ENCODE data around the gene NCK2. TPM values are rescaled to one million over a fixed set of nuclear protein-coding genes. Genes with fewer than 3 reads are reported as not detected.
A peak's percentile ranks its signal among the peaks of the same experiment; 100 is the strongest.

Gene NCK2
- total RNA-seq, 1 donor from 2014 or later: 86.2 TPM

- Mint-ChIP-seq H3K27me3 (no peaks in the 10 kb centered on the region), H3K4me1 (peaks cover 71% of the 10 kb centered on the region), H3K4me3 (no peak overlapping the region), H3K27ac (peak overlapping the region; percentile 74), H3K36me3 (ENCODE audit: low read depth) (peaks cover 58% of the 10 kb centered on the region), H3K9me3 (peaks cover 12% of the 10 kb centered on the region)
- no peak for DNase-seq
- intact Hi-C loops (cut with micrococcal nuclease): loop anchor here (2.0 kb wide), 1 partner anchor 93 kb away; no protein-coding TSS in a partner anchor
These were observed 95.1 kb downstream of the NCK2 start for GRCh38 chr2:105839793-105840192.

DNA sequence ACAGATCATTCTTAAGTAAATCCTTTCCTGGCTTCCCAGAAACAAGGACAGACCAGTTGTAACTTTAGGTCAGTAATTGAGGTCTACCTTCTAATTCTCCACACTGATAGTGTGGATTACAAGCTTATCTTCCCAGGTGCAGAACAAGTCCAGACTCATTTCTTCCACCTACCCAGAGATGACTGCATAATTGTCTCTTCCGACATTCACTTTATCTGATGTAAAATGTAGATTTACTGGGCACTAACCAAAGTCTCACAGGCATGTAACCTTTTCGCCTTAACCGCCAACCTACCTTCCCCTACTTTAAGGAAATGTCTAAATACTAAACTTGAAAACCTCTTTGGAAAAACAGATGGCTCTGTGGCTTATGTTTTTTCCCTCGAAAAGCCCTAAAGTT, 96.2 kb downstream of the NCK2 start:
- Mint-ChIP-seq H3K27ac (peak overlapping the region; percentile 10), H3K4me3 (peak overlapping the region; percentile 1), H3K9me3 (peaks cover 8% of the 10 kb centered on the region), H3K4me1 (peaks cover 72% of the 10 kb centered on the region), H3K27me3 (no peaks in the 10 kb centered on the region), H3K36me3 (ENCODE audit: low read depth) (peaks cover 51% of the 10 kb centered on the region)
- intact Hi-C loops (cut with micrococcal nuclease): loop anchor here (1.0 to 2.0 kb wide), 3 partner anchors 15 to 94 kb away; no protein-coding TSS in a partner anchor
- DNase-seq: no peak

DNA sequence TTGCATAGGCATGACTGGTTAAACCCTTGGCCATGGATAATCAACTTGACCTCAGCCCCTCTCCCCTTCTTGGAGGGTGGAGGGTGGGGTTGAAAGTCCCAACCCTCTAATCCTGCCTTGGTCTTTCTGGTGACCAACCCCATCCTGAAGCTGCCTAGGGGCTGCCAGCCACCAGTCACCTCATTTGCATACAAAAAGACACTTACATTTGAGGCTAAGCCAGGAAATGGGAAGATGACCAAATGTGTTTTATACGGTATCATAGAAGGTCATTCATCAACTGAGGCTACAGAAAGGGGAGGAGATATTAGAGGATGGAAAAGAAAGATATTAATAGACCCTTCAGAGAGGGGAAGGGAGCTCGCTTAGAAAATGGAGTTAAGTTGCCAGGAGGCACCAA, 96.8 kb downstream of the NCK2 start:
- Mint-ChIP-seq H3K4me1 (peaks cover 70% of the 10 kb centered on the region), H3K9me3 (peaks cover 3% of the 10 kb centered on the region), H3K27me3 (no peaks in the 10 kb centered on the region), H3K27ac (peak overlapping the region; percentile 10), H3K4me3 (peak overlapping the region; percentile 2), H3K36me3 (ENCODE audit: low read depth) (peaks cover 47% of the 10 kb centered on the region)
- no peak for DNase-seq
- intact Hi-C loops (cut with micrococcal nuclease): loop anchor here (1.0 to 2.0 kb wide), 3 partner anchors 15 to 95 kb away; no protein-coding TSS in a partner anchor

DNA sequence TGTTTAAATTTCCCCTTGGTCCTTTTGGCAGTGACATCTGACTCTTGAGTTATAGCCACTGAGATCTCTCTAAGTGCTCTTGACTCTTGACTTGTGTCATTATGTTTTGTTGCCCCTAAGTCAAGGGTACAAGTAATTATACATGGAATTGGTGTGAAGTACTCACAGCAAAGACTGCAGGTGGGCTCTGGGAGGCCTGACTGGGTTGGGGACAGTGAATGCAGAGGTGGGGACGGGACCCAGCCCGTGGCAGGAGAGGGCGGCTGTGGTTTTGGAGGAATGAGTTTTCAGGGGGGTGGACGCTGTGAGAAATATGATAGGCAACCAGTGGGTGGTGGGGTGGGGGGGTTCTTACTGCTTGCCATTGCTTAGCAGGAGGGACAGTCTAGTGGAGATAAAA, 97.8 kb downstream of the NCK2 start:
- no peak for DNase-seq
- no peaks in the 10 kb centered on the region for H3K9me3 Mint-ChIP-seq

GRCh38 chr2:105843476-105844374, 99.0 kb downstream of the NCK2 start:
- Mint-ChIP-seq H3K36me3 (ENCODE audit: low read depth) (peaks cover 51% of the 10 kb centered on the region), H3K9me3 (no peaks in the 10 kb centered on the region), H3K4me1 (peaks cover 66% of the 10 kb centered on the region), H3K27ac (peak overlapping the region; percentile 62), H3K4me3 (no peak overlapping the region), H3K27me3 (no peaks in the 10 kb centered on the region)
- no peak for DNase-seq
- intact Hi-C loops (cut with micrococcal nuclease): no loop called here

More for the DNA sequence above, 97.8 kb downstream of the NCK2 start:
- Mint-ChIP-seq H3K27me3 (no peaks in the 10 kb centered on the region), H3K4me3 (peak overlapping the region; percentile 11), H3K36me3 (ENCODE audit: low read depth) (peaks cover 46% of the 10 kb centered on the region), H3K27ac (peak overlapping the region; percentile 74), H3K4me1 (peaks cover 65% of the 10 kb centered on the region)
- intact Hi-C loops (cut with micrococcal nuclease): no loop called here

GRCh38 chr2:105845976-105846375, 101.3 kb downstream of the NCK2 start:
- peaks cover 52% of the 10 kb centered on the region for H3K4me1 Mint-ChIP-seq
- no peak overlapping the region for H3K4me3 Mint-ChIP-seq
- H3K27ac Mint-ChIP-seq: no peak overlapping the region
- no peaks in the 10 kb centered on the region for H3K9me3 Mint-ChIP-seq
- intact Hi-C loops (cut with micrococcal nuclease): loop anchor here (1.0 kb wide), 1 partner anchor 8 kb away; no protein-coding TSS in a partner anchor
- no peak for DNase-seq
- H3K27me3 Mint-ChIP-seq: no peaks in the 10 kb centered on the region
- peaks cover 42% of the 10 kb centered on the region for H3K36me3 Mint-ChIP-seq (ENCODE audit: low read depth)

DNA sequence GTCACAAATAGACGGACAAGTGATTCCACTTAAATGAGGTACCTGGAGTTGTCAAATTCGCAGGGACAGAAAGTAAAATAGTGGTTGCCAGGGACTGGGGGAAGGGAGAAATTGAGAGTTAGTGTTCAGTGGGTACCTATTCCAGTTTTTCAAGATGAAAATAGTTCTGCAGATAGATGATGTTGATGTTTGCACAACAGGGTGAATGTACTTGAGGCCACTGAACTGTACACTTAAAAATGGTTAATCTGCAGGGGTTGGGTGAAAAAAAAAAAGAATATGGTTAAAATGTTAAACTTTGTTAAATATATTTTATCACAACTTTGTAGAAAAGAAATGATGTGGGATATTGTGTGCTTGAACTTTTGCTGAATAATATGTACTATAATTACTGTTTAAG, 102.3 kb downstream of the NCK2 start:
- Mint-ChIP-seq H3K27ac (no peak overlapping the region), H3K4me3 (no peak overlapping the region), H3K4me1 (peaks cover 48% of the 10 kb centered on the region), H3K36me3 (ENCODE audit: low read depth) (peaks cover 39% of the 10 kb centered on the region), H3K9me3 (peaks cover 3% of the 10 kb centered on the region), H3K27me3 (no peaks in the 10 kb centered on the region)
- DNase-seq: no peak
- intact Hi-C loops (cut with micrococcal nuclease): no loop called here

- Mint-ChIP-seq H3K4me1 (peaks cover 48% of the 10 kb centered on the region), H3K36me3 (ENCODE audit: low read depth) (peaks cover 38% of the 10 kb centered on the region), H3K4me3 (no peak overlapping the region), H3K27ac (no peak overlapping the region), H3K9me3 (peaks cover 3% of the 10 kb centered on the region), H3K27me3 (no peaks in the 10 kb centered on the region)
- no peak for DNase-seq
- intact Hi-C loops (cut with micrococcal nuclease): no loop called here
These were observed 103.7 kb downstream of the NCK2 start for GRCh38 chr2:105848367-105848766.

DNA sequence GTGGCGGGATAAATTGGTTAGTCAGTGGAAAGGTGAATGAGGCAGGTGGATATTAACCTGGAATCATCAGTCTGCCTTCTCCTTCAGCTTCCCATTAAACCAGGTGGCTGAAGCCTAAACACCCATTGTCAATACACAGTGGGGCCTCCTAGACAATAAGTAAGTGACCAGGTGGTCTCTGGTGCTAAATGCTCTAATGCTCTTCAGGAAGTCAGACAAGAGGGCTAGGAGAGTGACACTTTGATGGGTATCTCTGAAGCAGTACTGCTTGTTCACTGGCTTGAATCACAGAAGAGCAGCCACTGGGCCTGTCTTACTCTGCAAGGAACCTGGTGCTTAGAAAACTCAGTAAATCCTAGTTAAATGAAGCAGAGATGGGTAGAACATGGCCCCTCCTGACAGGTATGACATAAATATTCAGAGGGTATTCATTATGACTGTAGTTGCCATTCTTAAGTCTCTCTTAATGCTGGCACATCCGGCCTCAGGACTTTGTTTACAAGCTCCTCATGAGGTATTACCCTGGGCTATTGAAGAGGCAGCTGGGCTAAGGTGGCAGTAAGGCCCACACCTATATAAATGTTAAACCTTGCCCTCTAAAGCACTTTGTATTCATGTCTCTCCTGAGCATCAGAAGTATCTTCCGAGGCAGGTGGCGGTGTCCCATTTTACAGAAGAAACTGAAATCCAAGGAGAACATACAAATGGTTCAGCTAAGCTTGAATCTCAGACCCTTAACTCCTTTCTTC, 104.9 kb downstream of the NCK2 start:
- Mint-ChIP-seq H3K4me3 (no peak overlapping the region), H3K4me1 (peaks cover 44% of the 10 kb centered on the region), H3K36me3 (ENCODE audit: low read depth) (peaks cover 34% of the 10 kb centered on the region), H3K27me3 (no peaks in the 10 kb centered on the region), H3K9me3 (peaks cover 3% of the 10 kb centered on the region), H3K27ac (peak overlapping the region; percentile 11)
- no peak for DNase-seq
- intact Hi-C loops (cut with micrococcal nuclease): no loop called here

DNA sequence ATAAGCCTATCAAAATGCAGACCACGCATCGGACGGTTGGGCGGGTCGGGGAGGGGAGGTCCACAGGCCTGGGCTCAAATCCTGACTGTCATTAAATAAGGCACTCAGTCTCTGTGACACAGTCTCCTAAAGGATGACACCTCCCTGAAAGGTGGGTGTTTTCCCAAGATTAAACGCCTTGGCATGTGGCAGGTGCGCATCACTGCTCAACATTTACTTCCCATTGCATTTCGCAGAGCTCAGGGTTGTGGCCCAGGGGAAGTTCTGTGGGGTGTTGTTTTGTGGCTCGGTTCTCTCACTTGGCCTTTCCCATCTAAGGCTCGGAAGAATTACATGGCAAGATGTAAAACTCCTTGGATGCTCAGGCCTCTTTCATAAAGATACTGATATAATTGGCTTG, 107.4 kb downstream of the NCK2 start:
- Mint-ChIP-seq H3K4me1 (peaks cover 55% of the 10 kb centered on the region), H3K9me3 (peaks cover 3% of the 10 kb centered on the region), H3K36me3 (ENCODE audit: low read depth) (peaks cover 44% of the 10 kb centered on the region), H3K27me3 (no peaks in the 10 kb centered on the region), H3K27ac (peak overlapping the region; percentile 20), H3K4me3 (no peak overlapping the region)
- intact Hi-C loops (cut with micrococcal nuclease): no loop called here
- no peak for DNase-seq

DNA sequence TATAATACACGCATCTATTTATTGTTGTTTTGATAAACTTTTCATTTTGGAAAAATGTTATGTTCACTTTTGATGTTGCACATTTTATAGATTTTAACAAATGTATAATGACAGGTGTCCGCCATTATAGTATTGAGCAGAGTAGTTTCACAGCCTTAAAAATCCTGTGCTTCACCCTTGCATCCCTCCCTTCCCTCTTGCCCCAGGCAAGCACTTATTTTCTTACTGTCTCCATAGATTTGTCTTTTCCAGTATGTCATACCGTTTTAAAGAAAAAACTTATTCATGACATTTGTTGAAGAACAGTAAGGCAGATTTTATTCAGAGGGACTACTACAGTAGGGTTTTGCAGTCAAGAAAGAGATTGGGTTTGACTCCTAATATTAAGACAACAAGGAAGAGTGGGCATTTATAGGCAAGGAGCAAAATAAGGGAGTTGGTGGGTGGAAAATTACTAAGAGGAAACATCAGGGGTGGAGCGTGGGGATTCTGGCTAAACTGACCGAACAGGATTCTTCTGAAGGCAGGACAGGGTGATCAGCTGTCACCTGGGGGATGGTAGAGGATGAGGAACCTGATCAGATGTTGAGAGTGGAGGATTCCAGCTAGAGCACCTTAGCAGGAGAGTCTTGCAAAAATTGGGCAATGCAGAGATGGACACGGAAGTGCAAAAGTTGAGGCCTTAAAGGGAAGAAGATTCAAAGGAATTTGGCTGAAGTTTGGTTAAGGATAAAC, 108.8 kb downstream of the NCK2 start:
- peaks cover 64% of the 10 kb centered on the region for H3K4me1 Mint-ChIP-seq
- peak overlapping the region; percentile 79 for H3K27ac Mint-ChIP-seq
- intact Hi-C loops (cut with micrococcal nuclease): loop anchor here (1.0 kb wide), 1 partner anchor 8 kb away; no protein-coding TSS in a partner anchor
- no peaks in the 10 kb centered on the region for H3K27me3 Mint-ChIP-seq
- H3K9me3 Mint-ChIP-seq: peaks cover 3% of the 10 kb centered on the region
- DNase-seq: no peak
- H3K4me3 Mint-ChIP-seq: no peak overlapping the region
- peaks cover 38% of the 10 kb centered on the region for H3K36me3 Mint-ChIP-seq (ENCODE audit: low read depth)

GRCh38 chr2:105854972-105855371, 110.3 kb downstream of the NCK2 start:
- intact Hi-C loops (cut with micrococcal nuclease): loop anchor here (1.0 to 5.0 kb wide), 2 partner anchors 10 to 203 kb away; no protein-coding TSS in a partner anchor
- Mint-ChIP-seq H3K9me3 (peaks cover 3% of the 10 kb centered on the region), H3K27me3 (no peaks in the 10 kb centered on the region), H3K4me3 (no peak overlapping the region), H3K36me3 (ENCODE audit: low read depth) (peaks cover 37% of the 10 kb centered on the region), H3K27ac (peak overlapping the region; percentile 92), H3K4me1 (peaks cover 66% of the 10 kb centered on the region)
- DNase-seq: no peak

- peaks cover 43% of the 10 kb centered on the region for H3K36me3 Mint-ChIP-seq (ENCODE audit: low read depth)
- peak overlapping the region; percentile 74 for H3K4me3 Mint-ChIP-seq
- H3K9me3 Mint-ChIP-seq: peaks cover 1% of the 10 kb centered on the region
- intact Hi-C loops (cut with micrococcal nuclease): loop anchor here (1.0 to 5.0 kb wide), 10 partner anchors 15 to 336 kb away; no protein-coding TSS in a partner anchor
- no peak for DNase-seq
- no peaks in the 10 kb centered on the region for H3K27me3 Mint-ChIP-seq
- peaks cover 76% of the 10 kb centered on the region for H3K4me1 Mint-ChIP-seq
- peak overlapping the region; percentile 92 for H3K27ac Mint-ChIP-seq
These were observed 111.9 kb downstream of the NCK2 start for GRCh38 chr2:105856581-105856980.

Data from activated CD4-positive, alpha-beta T cell treated with anti-CD3 and anti-CD28 coated beads, Interleukin-2, amount 10 ng/mL, durations not matched to agents 24 days and 14 days (primary cell).